ENCODE data around the gene RNF11.

RNF11 gene

DNA sequence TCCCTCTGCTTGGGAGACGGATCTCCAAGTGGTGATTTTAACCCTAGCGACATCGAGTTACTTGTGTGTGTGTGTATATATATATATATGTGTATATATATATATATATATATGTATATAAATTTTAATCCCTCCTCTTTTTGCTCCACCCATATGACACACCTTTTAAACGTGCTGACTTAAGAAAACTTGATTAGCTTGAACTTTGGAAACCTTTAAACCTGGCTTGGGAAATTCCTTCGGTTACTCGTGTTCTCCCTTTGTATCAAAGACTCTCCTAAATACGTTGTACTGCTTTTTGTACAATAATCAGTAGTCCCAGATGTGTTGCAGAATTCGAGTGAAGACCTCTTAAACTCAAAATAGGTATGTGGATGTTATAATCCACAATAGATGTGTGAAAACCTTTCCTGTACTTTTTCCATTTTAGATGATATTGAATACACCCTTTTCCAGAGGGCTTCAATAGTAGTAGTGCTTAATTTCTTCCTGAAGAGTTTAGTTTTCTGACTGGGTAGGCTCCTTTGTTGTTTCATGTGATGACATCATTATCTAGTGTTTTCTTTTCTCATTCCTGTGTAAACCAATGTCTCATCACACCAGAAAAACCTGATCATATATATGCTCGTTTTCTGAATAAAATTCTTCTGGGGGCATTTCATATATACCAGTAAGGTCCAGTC is 1.4 kb downstream of the RNF11 start (continued):
- TF ChIP-seq ZNF565 (CRISPR knock-in tag; conservative IDR thresholded peaks at IDR 0.05; ENCODE audit: low read depth) (no peak), TOX (CRISPR knock-in tag; IDR thresholded peaks at IDR 0.05; ENCODE audit: borderline replicate concordance) (no peak), GLIS3 (CRISPR knock-in tag; IDR thresholded peaks at IDR 0.05) (no peak), ARNTL (CRISPR knock-in tag; IDR thresholded peaks at IDR 0.05; ENCODE audit: borderline replicate concordance, low read depth) (no peak)

- no peak for TF ChIP-seq ISL1 (CRISPR knock-in tag; IDR thresholded peaks at IDR 0.05)
- no peak for TF ChIP-seq ZNF8 (CRISPR knock-in tag; IDR thresholded peaks at IDR 0.05)
- TF ChIP-seq ZNF565 (CRISPR knock-in tag; conservative IDR thresholded peaks at IDR 0.05; ENCODE audit: low read depth) = no peak
- TF ChIP-seq, protein P1, sequence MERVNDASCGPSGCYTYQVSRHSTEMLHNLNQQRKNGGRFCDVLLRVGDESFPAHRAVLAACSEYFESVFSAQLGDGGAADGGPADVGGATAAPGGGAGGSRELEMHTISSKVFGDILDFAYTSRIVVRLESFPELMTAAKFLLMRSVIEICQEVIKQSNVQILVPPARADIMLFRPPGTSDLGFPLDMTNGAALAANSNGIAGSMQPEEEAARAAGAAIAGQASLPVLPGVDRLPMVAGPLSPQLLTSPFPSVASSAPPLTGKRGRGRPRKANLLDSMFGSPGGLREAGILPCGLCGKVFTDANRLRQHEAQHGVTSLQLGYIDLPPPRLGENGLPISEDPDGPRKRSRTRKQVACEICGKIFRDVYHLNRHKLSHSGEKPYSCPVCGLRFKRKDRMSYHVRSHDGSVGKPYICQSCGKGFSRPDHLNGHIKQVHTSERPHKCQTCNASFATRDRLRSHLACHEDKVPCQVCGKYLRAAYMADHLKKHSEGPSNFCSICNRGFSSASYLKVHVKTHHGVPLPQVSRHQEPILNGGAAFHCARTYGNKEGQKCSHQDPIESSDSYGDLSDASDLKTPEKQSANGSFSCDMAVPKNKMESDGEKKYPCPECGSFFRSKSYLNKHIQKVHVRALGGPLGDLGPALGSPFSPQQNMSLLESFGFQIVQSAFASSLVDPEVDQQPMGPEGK (CRISPR knock-in tag; IDR thresholded peaks at IDR 0.05; ENCODE audit: borderline replicate concordance) = no peak
- TF ChIP-seq POU6F1 (CRISPR knock-in tag; IDR thresholded peaks at IDR 0.05; ENCODE audit: borderline replicate concordance, low read depth) = no peak
- TF ChIP-seq, protein P2, sequence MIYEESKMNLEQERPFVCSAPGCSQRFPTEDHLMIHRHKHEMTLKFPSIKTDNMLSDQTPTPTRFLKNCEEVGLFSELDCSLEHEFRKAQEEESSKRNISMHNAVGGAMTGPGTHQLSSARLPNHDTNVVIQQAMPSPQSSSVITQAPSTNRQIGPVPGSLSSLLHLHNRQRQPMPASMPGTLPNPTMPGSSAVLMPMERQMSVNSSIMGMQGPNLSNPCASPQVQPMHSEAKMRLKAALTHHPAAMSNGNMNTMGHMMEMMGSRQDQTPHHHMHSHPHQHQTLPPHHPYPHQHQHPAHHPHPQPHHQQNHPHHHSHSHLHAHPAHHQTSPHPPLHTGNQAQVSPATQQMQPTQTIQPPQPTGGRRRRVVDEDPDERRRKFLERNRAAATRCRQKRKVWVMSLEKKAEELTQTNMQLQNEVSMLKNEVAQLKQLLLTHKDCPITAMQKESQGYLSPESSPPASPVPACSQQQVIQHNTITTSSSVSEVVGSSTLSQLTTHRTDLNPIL (CRISPR knock-in tag; IDR thresholded peaks at IDR 0.05; ENCODE audit: low read depth) = no peak
- TF ChIP-seq, protein P3, sequence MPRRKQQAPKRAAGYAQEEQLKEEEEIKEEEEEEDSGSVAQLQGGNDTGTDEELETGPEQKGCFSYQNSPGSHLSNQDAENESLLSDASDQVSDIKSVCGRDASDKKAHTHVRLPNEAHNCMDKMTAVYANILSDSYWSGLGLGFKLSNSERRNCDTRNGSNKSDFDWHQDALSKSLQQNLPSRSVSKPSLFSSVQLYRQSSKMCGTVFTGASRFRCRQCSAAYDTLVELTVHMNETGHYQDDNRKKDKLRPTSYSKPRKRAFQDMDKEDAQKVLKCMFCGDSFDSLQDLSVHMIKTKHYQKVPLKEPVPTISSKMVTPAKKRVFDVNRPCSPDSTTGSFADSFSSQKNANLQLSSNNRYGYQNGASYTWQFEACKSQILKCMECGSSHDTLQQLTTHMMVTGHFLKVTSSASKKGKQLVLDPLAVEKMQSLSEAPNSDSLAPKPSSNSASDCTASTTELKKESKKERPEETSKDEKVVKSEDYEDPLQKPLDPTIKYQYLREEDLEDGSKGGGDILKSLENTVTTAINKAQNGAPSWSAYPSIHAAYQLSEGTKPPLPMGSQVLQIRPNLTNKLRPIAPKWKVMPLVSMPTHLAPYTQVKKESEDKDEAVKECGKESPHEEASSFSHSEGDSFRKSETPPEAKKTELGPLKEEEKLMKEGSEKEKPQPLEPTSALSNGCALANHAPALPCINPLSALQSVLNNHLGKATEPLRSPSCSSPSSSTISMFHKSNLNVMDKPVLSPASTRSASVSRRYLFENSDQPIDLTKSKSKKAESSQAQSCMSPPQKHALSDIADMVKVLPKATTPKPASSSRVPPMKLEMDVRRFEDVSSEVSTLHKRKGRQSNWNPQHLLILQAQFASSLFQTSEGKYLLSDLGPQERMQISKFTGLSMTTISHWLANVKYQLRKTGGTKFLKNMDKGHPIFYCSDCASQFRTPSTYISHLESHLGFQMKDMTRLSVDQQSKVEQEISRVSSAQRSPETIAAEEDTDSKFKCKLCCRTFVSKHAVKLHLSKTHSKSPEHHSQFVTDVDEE (CRISPR knock-in tag; IDR thresholded peaks at IDR 0.05) = no peak
- no peak for TF ChIP-seq ZC3H10 (CRISPR knock-in tag; IDR thresholded peaks at IDR 0.05)
- TF ChIP-seq OSR1 (CRISPR knock-in tag; IDR thresholded peaks at IDR 0.05) = no peak
- TF ChIP-seq TCF4 (CRISPR knock-in tag; IDR thresholded peaks at IDR 0.05; ENCODE audit: borderline replicate concordance) = no peak
- no peak for ATAC-seq
Measured at GRCh38 chr1:51238034-51238403, 1.9 kb downstream of the RNF11 start.

DNA sequence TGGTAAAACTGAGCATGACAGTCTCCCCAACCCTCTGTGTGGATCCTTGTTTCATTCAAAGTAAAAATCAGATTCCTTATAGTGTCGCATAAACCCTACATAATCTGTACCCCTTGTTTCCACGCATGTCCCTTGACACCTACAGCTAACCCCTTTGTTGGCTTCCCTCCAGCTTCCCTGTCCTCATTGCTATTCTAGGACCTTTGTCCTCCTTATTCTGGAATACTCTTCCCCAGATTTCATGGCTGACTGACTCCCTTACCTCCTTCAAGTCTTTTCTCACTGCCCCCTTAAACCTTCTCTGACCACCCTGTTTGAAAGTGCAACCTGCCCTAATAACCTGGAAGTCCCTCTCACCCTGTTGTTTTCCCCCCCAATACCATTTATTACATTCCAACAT is 4.0 kb downstream of the RNF11 start:
- no peak for TF ChIP-seq SNAI2 (CRISPR knock-in tag; IDR thresholded peaks at IDR 0.05)
- no peak for TF ChIP-seq ZNF8 (CRISPR knock-in tag; IDR thresholded peaks at IDR 0.05)
- TF ChIP-seq, protein P2 (CRISPR knock-in tag; IDR thresholded peaks at IDR 0.05; ENCODE audit: low read depth) = no peak
- no peak for TF ChIP-seq GLIS3 (CRISPR knock-in tag; IDR thresholded peaks at IDR 0.05)
- no peak for TF ChIP-seq ZNF70 (CRISPR knock-in tag; IDR thresholded peaks at IDR 0.05)
- no peak for TF ChIP-seq ZNF565 (CRISPR knock-in tag; conservative IDR thresholded peaks at IDR 0.05; ENCODE audit: low read depth)
- TF ChIP-seq POU6F1 (CRISPR knock-in tag; IDR thresholded peaks at IDR 0.05; ENCODE audit: borderline replicate concordance, low read depth) = no peak
- no peak for TF ChIP-seq ESRRG (CRISPR knock-in tag; IDR thresholded peaks at IDR 0.05)
- no peak for TF ChIP-seq TCF4 (CRISPR knock-in tag; IDR thresholded peaks at IDR 0.05; ENCODE audit: borderline replicate concordance)
- TF ChIP-seq, protein P1 (CRISPR knock-in tag; IDR thresholded peaks at IDR 0.05; ENCODE audit: borderline replicate concordance) = no peak
- TF ChIP-seq OSR1 (CRISPR knock-in tag; IDR thresholded peaks at IDR 0.05) = no peak
- no peak for TF ChIP-seq TOX (CRISPR knock-in tag; IDR thresholded peaks at IDR 0.05; ENCODE audit: borderline replicate concordance)
- ATAC-seq = no peak

Data from SK-N-SH treated with all-trans-retinoic acid at 6 μM for 48 hours (cell line).